A549 (cell line): ENCODE measurements around the gene SLC7A8. TPM values are rescaled to one million over a fixed set of nuclear protein-coding genes. Genes with fewer than 3 reads are reported as not detected.
"Not testable (repeated sequence)": the region's sequence is repeated elsewhere in the genome, so short reads cannot be mapped to it uniquely, and the experiment has no call there.

ENCODE experiments used
- ATAC-seq, 2 experiments: fragments of 200-7000 bp in 1 of 2; fragments of >200 bp in 1 of 2; cut with Nextera tagmentation in 1 of 2; cut with Tn5 transposase in 1 of 2; 3 replicates each; pipeline versions ENCODE4 v1.8.0 to v1.9.1; 2018 to 2020; ENCODE audit warnings: mild to moderate bottlenecking in 1 of 2, moderate library complexity in 1 of 2
- CTCF ChIA-PET: fragments of 300-600 bp; sonication (Branson Sonifier 250); formaldehyde crosslinking; extraction: SDS; loops from one replicate; lab custom pipeline; 2021; ENCODE audit warnings: antibody characterized with exemption, inconsistent platforms; lab: Yijun Ruan, JAX
- POLR2A ChIA-PET: fragments of 350-600 bp; formaldehyde crosslinking; extraction: SDS; loops from one replicate; lab custom pipeline; 2021; ENCODE audit warnings: antibody characterized with exemption, inconsistent platforms; lab: Yijun Ruan, JAX
- DNase-seq, 2 experiments: peaks; one replicate each; pipeline versions ENCODE4 v3.0.0 to v3.0.0-alpha.2; 2011 to 2016; ENCODE audit warnings: low read depth in 1 of 2, low spot score in 1 of 2
- FAIRE-seq: peaks from 2 replicates; lab custom pipeline; 2011; peaks lifted over from hg19 to GRCh38; lab: Jason Lieb, UNC
- H3K27ac ChIP-seq, 2 experiments: fragments of >200 bp; sonication (Bioruptor Twin); formaldehyde crosslinking; 3 replicates each; pipeline ENCODE4 v1.5.1; 2016 to 2017
- H3K4me1 ChIP-seq: fragments of >200 bp; sonication (Bioruptor Twin); formaldehyde crosslinking; 3 replicates; pipeline ENCODE4 v1.6.1; 2016
- H3K4me2 ChIP-seq: fragments of >200 bp; sonication (Bioruptor Twin); formaldehyde crosslinking; 3 replicates; pipeline ENCODE4 v1.6.1; 2016
- H3K4me3 ChIP-seq: fragments of >200 bp; sonication (Bioruptor Twin); formaldehyde crosslinking; 3 replicates; pipeline ENCODE4 v1.5.1; 2016
- H3K9me3 ChIP-seq: fragments of >200 bp; sonication (Bioruptor Twin); formaldehyde crosslinking; 3 replicates; pipeline ENCODE4 v1.6.1; 2016
- CBX8 ChIP-seq: fragments of 200-600 bp; sonication (generic); IDR thresholded peaks from 2 replicates; pipeline ENCODE4 v1.6.1; 2016
- CEBPB ChIP-seq, 2 experiments: fragments of >200 bp in 1 of 2; sonication (Bioruptor Twin) in 1 of 2; formaldehyde crosslinking in 1 of 2; IDR thresholded peaks; 2 replicates each; pipeline ENCODE4 v1.6.1; 2012 to 2016
- FOXS1 ChIP-seq: fragments of 250-450 bp; sonication (Bioruptor Pico); IDR thresholded peaks from 2 replicates; pipeline ENCODE4 v1.5.0; 2020; ENCODE audit warnings: mild to moderate bottlenecking, moderate library complexity
- HES2 ChIP-seq: fragments of >200 bp; sonication (Bioruptor Twin); formaldehyde crosslinking; IDR thresholded peaks from 2 replicates; pipeline ENCODE4 v1.6.1; 2016
- HOXA7 ChIP-seq: fragments of 250-450 bp; sonication (Bioruptor Pico); IDR thresholded peaks from 2 replicates; pipeline ENCODE4 v1.5.0; 2020; ENCODE audit warnings: mild to moderate bottlenecking, moderate library complexity
- HOXB13 ChIP-seq: fragments of 250-450 bp; sonication (Bioruptor Pico); IDR thresholded peaks from 2 replicates; pipeline ENCODE4 v1.5.0; 2020; ENCODE audit warnings: low read depth, mild to moderate bottlenecking, moderate library complexity
- KDM1A ChIP-seq: fragments of 200-600 bp; sonication (generic); IDR thresholded peaks from 2 replicates; pipeline ENCODE4 v1.6.1; 2016; ENCODE audit warnings: low read depth, mild to moderate bottlenecking
- POLR2AphosphoS2 ChIP-seq: conservative IDR thresholded peaks from 2 replicates; pipeline ENCODE4 v1.6.1; 2012; ENCODE audit warnings: low read length, improper control_type of control experiment, inconsistent platforms
- RARB ChIP-seq: fragments of 250-450 bp; sonication (Bioruptor Pico); IDR thresholded peaks from 2 replicates; pipeline ENCODE4 v1.8.0; 2021; ENCODE audit warnings: mild to moderate bottlenecking, moderate library complexity
- REST ChIP-seq: fragments of 200-600 bp; sonication (generic); IDR thresholded peaks from 2 replicates; pipeline ENCODE4 v1.6.1; 2016; ENCODE audit warnings: antibody characterized with exemption, mild to moderate bottlenecking, moderate library complexity
- RNF2 ChIP-seq: fragments of 200-600 bp; sonication (generic); IDR thresholded peaks from 2 replicates; pipeline ENCODE4 v1.6.1; 2016; ENCODE audit warnings: low read depth, mild to moderate bottlenecking, antibody characterized with exemption, moderate library complexity, borderline replicate concordance
- USF2 ChIP-seq: fragments of 450-650 bp; IDR thresholded peaks from 2 replicates; pipeline ENCODE4 v1.6.1; 2014; ENCODE audit warnings: antibody characterized with exemption
- ZNF302 ChIP-seq: fragments of 250-450 bp; sonication (Bioruptor Pico); IDR thresholded peaks from 2 replicates; pipeline ENCODE4 v1.9.0; 2021; ENCODE audit warnings: inconsistent platforms, mild to moderate bottlenecking, moderate library complexity
- ZSCAN20 ChIP-seq: fragments of 250-450 bp; sonication (Bioruptor Pico); IDR thresholded peaks from 2 replicates; pipeline ENCODE4 v1.8.0; 2022; ENCODE audit warnings: mild to moderate bottlenecking, moderate library complexity
- WGBS: methylation state at CpG from one replicate; pipeline ENCODE4 v1.1.6; 2017; ENCODE audit errors: missing lambda C conversion rate; 5-methylcytosine and 5-hydroxymethylcytosine counted together
- polyA plus RNA-seq, 4 experiments: library from polyadenylated mRNA; depleted of rRNA in 3 of 4; stranded (reverse); fragments of >200 nt; fragmentation: RNase III in 1 of 4; extraction: RNeasy Plus Mini Kit Qiagen cat#74134 plus additional on column Dnase treatment in 1 of 4; gene quantifications; 2 replicates in 3 of 4; 3 replicates in 1 of 4; pipeline ENCODE4 v1.2.3, GENCODE V29; 2011 to 2017
- TF ChIP-seq, protein P1 (sequence below): fragments of 250-450 bp; sonication (Bioruptor Pico); IDR thresholded peaks from 2 replicates; pipeline ENCODE4 v1.5.0; 2020; ENCODE audit warnings: low read depth, mild to moderate bottlenecking, moderate library complexity
- TF ChIP-seq, protein P2 (sequence below): IDR thresholded peaks from 2 replicates; pipeline ENCODE4 v1.6.1; 2012

SLC7A8 gene
- polyA plus RNA-seq, 2 of the 4 experiments (the other 2 are of a cell fraction), result 0.28 to 0.35 TPM

DNA sequence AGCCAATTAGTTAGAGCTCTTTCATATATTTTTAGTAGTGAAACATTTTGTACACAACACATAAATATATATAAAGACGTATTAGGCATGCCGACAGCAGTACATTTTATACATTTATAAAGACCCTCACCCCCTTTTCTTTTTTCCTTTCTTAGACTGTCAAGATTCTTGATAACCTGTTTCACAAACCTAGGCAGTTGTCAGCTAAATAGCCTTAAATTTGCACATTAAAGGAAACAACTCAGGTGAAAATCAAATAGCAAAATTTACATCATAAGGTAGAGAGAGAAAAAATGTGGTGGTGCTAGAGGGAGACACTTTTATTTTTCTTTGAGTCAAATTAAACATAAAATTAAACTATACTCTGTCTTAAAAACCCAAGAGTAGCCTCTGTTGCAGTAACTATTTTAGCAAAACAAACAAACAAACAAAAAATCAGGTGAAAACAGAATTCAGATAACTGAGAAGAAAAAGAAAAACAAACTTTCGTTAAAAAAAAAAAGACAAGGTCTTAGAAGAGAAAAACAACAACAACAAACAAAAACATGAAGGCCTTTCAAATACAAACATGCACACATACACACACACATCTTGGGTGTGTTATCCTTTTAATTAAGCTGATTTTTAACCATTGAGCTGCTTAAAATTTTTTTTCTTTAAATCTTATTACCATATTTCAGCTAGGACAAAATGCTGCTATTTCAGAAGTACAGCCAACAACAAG, 23.1 kb upstream of the SLC7A8 start:
- no peak overlapping the region for H3K27ac ChIP-seq
- TF ChIP-seq, protein P1, sequence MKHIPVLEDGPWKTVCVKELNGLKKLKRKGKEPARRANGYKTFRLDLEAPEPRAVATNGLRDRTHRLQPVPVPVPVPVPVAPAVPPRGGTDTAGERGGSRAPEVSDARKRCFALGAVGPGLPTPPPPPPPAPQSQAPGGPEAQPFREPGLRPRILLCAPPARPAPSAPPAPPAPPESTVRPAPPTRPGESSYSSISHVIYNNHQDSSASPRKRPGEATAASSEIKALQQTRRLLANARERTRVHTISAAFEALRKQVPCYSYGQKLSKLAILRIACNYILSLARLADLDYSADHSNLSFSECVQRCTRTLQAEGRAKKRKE (CRISPR knock-in tag), result no peak
- peak; percentile 84; the same call in 1 of the 2 replicates for TF ChIP-seq RNF2
- no peak for ATAC-seq
- no peak for FAIRE-seq
- 0 out of 3 replicates have a peak, but pooled peaks cover 3% of the 10 kb centered on the region for H3K4me1 ChIP-seq
- 71% methylated on average over 3 of the region's 3 CpGs for WGBS
- POLR2A ChIA-PET, result no interaction called here
- DNase-seq, result no peak
- H3K4me3 ChIP-seq, result no peak overlapping the region
- no peaks in the 10 kb centered on the region for H3K9me3 ChIP-seq
- CTCF ChIA-PET, result interaction anchor here (0.9 to 2.7 kb wide), 5 partner anchors 11 to 86 kb away, joined by 3 to 8 read pairs (median 6); no protein-coding TSS in a partner anchor
- no peak overlapping the region for H3K4me2 ChIP-seq

DNA sequence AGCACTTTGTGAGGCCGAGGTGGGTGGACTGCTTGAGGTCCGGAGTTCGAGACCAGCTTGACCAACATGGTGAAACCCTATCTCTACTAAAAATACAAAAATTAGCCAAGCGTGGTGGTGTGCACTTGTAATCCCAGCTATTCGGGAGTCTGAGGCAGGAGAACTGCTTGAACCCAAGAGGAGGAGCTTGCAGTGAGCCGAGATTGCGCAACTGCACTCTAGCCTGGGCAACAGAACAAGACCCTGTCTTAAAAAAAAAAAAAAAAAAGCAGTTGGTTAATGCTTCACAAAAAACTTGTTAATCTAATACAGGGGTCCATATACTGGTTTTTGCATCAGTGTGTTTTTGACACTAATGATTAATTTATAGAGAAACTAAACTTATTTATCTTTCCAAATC, 18.5 kb upstream of the SLC7A8 start:
- DNase-seq, result no peak
- ATAC-seq, result no peak
- WGBS, result 83% methylated on average over 7 of the region's 7 CpGs
- no peak for FAIRE-seq
- H3K27ac ChIP-seq, result no peak overlapping the region
- no peak overlapping the region for H3K4me3 ChIP-seq
- no peaks in the 10 kb centered on the region for H3K9me3 ChIP-seq
- no peaks in the 10 kb centered on the region for H3K4me1 ChIP-seq
- POLR2A ChIA-PET, result no interaction called here
- TF ChIP-seq CEBPB (IDR thresholded peaks at IDR 0.05) (peak; percentile 67 to 85; a peak in 3 of 4 replicates), ZNF302 (CRISPR knock-in tag) (no peak)
- CTCF ChIA-PET, result interaction anchor here (2.7 to 4.2 kb wide), 2 partner anchors 12 to 15 kb away, joined by 6 to 16 read pairs; no protein-coding TSS in a partner anchor
- H3K4me2 ChIP-seq, result no peak overlapping the region

GRCh38 chr14:23199141-23199540, 15.7 kb upstream of the SLC7A8 start:
- H3K9me3 ChIP-seq, DNase-seq, H3K27ac ChIP-seq, POLR2A ChIA-PET, H3K4me3 ChIP-seq, FAIRE-seq, H3K4me2 ChIP-seq, ATAC-seq, H3K4me1 ChIP-seq: not testable (repeated sequence)
- 46% methylated on average over 1 of the region's 1 CpG for WGBS
- CTCF ChIA-PET, result interaction anchor here (1.2 to 4.2 kb wide), 3 partner anchors 12 to 88 kb away, joined by 3 to 16 read pairs (median 11); no protein-coding TSS in a partner anchor

GRCh38 chr14:23196487-23196886, 13.0 kb upstream of the SLC7A8 start:
- ATAC-seq, H3K4me2 ChIP-seq, H3K9me3 ChIP-seq, DNase-seq, H3K4me3 ChIP-seq, FAIRE-seq, H3K27ac ChIP-seq, POLR2A ChIA-PET, H3K4me1 ChIP-seq: not testable (repeated sequence)
- WGBS, result 94% methylated on average over 2 of the region's 2 CpGs
- CTCF ChIA-PET, result interaction anchor here (2.1 to 4.7 kb wide), 2 partner anchors 9 to 76 kb away, joined by 9 to 37 read pairs; no protein-coding TSS in a partner anchor

- H3K27ac ChIP-seq, result no peak overlapping the region
- 30% methylated on average over 7 of the region's 7 CpGs for WGBS
- no peak for DNase-seq
- H3K4me3 ChIP-seq, result no peak overlapping the region
- FAIRE-seq, result no peak
- no peaks in the 10 kb centered on the region for H3K9me3 ChIP-seq
- H3K4me1 ChIP-seq, result no peaks in the 10 kb centered on the region
- POLR2A ChIA-PET, result no interaction called here
- CTCF ChIA-PET, result interaction anchor here (0.7 to 4.7 kb wide), 3 partner anchors 9 to 384 kb away, joined by 3 to 37 read pairs (median 9); no protein-coding TSS in a partner anchor
- no peak for ATAC-seq
- no peak overlapping the region for H3K4me2 ChIP-seq
- TF ChIP-seq HES2 (no peak), HOXA7 (CRISPR knock-in tag) (no peak), CEBPB (IDR thresholded peaks at IDR 0.05) (no peak), POLR2AphosphoS2 (no peak), ZSCAN20 (CRISPR knock-in tag) (no peak), RARB (CRISPR knock-in tag) (no peak), USF2 (no peak), FOXS1 (no peak), KDM1A (no peak), REST (no peak), HOXB13 (CRISPR knock-in tag) (no peak), CBX8 (no peak)
- TF ChIP-seq, protein P1 (CRISPR knock-in tag), result no peak
- TF ChIP-seq, protein P2, sequence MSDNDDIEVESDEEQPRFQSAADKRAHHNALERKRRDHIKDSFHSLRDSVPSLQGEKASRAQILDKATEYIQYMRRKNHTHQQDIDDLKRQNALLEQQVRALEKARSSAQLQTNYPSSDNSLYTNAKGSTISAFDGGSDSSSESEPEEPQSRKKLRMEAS, result no peak
Measured at GRCh38 chr14:23195552-23196101, 12.2 kb upstream of the SLC7A8 start.
